Right lobe of liver (tissue), 6 donors: ENCODE results near the gene SPRR2G. TPM values are rescaled to one million over a fixed set of nuclear protein-coding genes. Genes with fewer than 3 reads are reported as not detected.

Experiments used
- ATAC-seq, 4 donors: fragments of 200-7000 bp; cut with Tn5 transposase; one replicate each; pipeline ENCODE4 v1.9.1; 2020; ENCODE audit warnings: mild to moderate bottlenecking in 4 of 4, moderate library complexity in 4 of 4
- DNase-seq, 3 donors: peaks; one replicate each; pipeline ENCODE4 v3.0.0-alpha.2; 2020
- H3K27ac ChIP-seq, 3 donors: fragments of 200-600 bp; one replicate each; pipeline ENCODE4 v1.8.0; 2022
- H3K27me3 ChIP-seq, 2 donors: fragments of 200-600 bp; one replicate each; pipeline ENCODE4 v1.8.0; 2022
- H3K36me3 ChIP-seq, 4 donors: fragments of 200-600 bp; sonication (generic) in 1 of 4; one replicate each; pipeline versions ENCODE4 v1.5.1 to v1.8.0; 2017 to 2022; ENCODE audit warnings: control low read depth in 1 of 4
- H3K4me1 ChIP-seq, 4 donors: fragments of 200-600 bp; sonication (generic) in 1 of 4; one replicate each; pipeline versions ENCODE4 v1.5.1 to v1.8.0; 2017 to 2022; ENCODE audit warnings: control low read depth in 1 of 4
- H3K4me3 ChIP-seq, 3 donors: fragments of 200-600 bp; one replicate each; pipeline ENCODE4 v1.8.0; 2022
- H3K9me3 ChIP-seq, 4 donors: fragments of 200-600 bp; sonication (generic) in 1 of 4; one replicate each; pipeline versions ENCODE4 v1.5.1 to v1.8.0; 2017 to 2022; ENCODE audit warnings: control low read depth in 1 of 4
- CTCF ChIP-seq, 4 donors: fragments of 200-600 bp in 3 of 4; fragments of 450-650 bp in 1 of 4; IDR thresholded peaks; one replicate each; pipeline versions ENCODE4 v1.5.1 to v1.8.0; 2016 to 2022; ENCODE audit warnings: antibody characterized with exemption in 4 of 4, mild to moderate bottlenecking in 2 of 4
- POLR2A ChIP-seq: fragments of 450-650 bp; IDR thresholded peaks from one replicate; pipeline ENCODE4 v1.6.1; 2017; ENCODE audit warnings: antibody characterized with exemption, mild to moderate bottlenecking
- WGBS: methylation state at CpG from one replicate; pipeline ENCODE4 v1.1.6; 2018; ENCODE audit warnings: low coverage, low lambda C conversion rate; ENCODE audit not compliant: insufficient coverage; ENCODE audit errors: missing lambda C conversion rate; 5-methylcytosine and 5-hydroxymethylcytosine counted together
- intact Hi-C, 2 donors: fragments of 100-400 bp; cut with DNase I; formaldehyde crosslinking; loops; one replicate each; pipeline versions ENCODE4 v1.11.2 to v1.14.1; 2022
- long read RNA-seq: library from polyadenylated mRNA; unstranded; transcript quantifications from one replicate; pipeline ENCODE4 v2.0.0, GENCODE V29; 2019
- total RNA-seq, 6 experiments: library from RNA; depleted of rRNA in 2 of 6; stranded (reverse); fragments of >200 nt in 2 of 6; fragmentation: NEBNext Ultra II Directional in 3 of 6; extraction: Animal tissue kit (Norgen Biotek cat#: 25700) in 3 of 6; gene quantifications; one replicate each; pipeline versions ENCODE4 v1.1.0 to v1.2.4, GENCODE V29; 2016 to 2023
- donor health status: DM: no; HTN: yes; CAD: no.
- donor health status: DM: no; HTN: no; CAD: no.
- donor health status: DM: no; HTN: no; CAD: no.
- donor health status: DM: no; HTN: yes; CAD: no.
- donor health status: DM: no; HTN: yes; CAD: no.

The SPRR2G gene
- total RNA-seq = not detected
- long read RNA-seq = 0 reads

GRCh38 chr1:153150846-153151245 lies at the start of gene SPRR2G:
SPRR2G (minus strand) TSS chr1:153150890; CDS start chr1:153150110, 780 bp downstream.
- H3K27ac ChIP-seq = no peak within 1 kb of the TSS
- no peak within 1 kb of the TSS for H3K4me3 ChIP-seq
- WGBS = 31% methylated on average over 1 of the region's 1 CpG
- H3K27me3 ChIP-seq = no peaks in the 10 kb centered on the region
- no peaks in the 10 kb centered on the region for H3K4me1 ChIP-seq
- intact Hi-C loops = no loop called here
- TF ChIP-seq CTCF (IDR thresholded peaks at IDR 0.05) = no peak
- TF ChIP-seq POLR2A = no peak
- no peaks in the 10 kb centered on the region for H3K36me3 ChIP-seq
- H3K9me3 ChIP-seq = no peaks in the 10 kb centered on the region
- ATAC-seq (no peak), DNase-seq (no peak)

DNA sequence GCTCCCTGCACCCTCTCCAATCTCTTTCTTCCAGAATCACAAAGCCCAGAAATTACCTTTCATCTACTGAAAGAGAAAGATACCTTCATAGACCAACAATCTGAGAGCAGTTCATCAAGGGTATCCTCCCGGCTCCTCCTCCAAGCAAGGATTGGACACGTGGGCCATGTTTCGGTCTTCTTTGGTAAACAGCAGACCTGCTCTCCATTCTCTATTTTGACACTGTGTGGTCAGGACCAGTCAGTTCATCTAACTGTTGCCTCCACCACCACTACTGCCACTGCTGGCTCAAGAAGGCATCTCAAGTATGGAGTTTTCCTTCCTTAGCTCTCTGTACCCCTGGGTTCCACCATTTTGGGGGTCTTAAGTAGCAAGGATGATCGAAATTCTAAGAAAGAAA lies 44.5 kb upstream of the SPRR2G start:
- no peak for TF ChIP-seq POLR2A
- no peak for TF ChIP-seq CTCF (IDR thresholded peaks at IDR 0.05)
- Histone ChIP-seq H3K4me3 (no peak overlapping the region), H3K9me3 (no peaks in the 10 kb centered on the region), H3K27me3 (no peaks in the 10 kb centered on the region), H3K4me1 (no peaks in the 10 kb centered on the region), H3K36me3 (no peaks in the 10 kb centered on the region), H3K27ac (no peak overlapping the region)
- 53% methylated on average over 4 of the region's 4 CpGs for WGBS
- DNase-seq = no peak
- intact Hi-C loops = no loop called here
- ATAC-seq = no peak

DNA sequence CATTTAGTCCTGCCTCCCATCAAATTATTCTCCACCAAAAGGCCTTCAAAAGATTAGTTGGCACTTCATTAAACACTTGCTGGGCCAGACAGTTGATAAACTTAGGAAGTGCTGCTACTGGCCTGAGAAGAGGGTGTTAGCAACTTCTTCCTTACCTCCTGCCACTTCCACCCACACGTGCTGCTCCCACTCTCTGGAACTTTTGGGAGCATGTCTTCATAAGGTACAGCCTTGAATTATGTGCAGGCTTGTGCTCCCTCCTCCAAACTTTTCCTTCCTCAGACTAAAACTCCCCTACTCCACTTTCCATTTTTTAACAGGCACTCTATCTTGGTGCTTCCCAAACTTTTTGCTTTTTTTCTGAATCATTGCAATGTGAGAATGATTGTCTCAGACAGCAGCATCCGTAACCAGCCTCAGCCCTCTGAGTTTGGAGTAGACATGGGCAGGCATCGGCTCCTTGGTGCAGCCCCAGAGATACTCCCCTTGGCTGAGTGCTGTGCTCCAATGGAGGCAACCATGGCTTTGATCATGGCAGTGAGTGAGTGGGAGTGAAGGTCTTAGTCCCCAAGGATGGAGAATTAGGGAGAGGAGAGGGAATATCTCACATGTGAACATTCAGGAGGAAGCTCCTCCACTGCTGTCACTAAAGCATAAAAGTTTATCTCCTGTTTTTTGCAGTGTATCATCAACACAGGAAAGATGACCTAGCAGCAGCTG lies 43.8 kb upstream of the SPRR2G start:
- 44% methylated on average over 3 of the region's 3 CpGs for WGBS
- no peaks in the 10 kb centered on the region for H3K27me3 ChIP-seq
- no peak for TF ChIP-seq POLR2A
- TF ChIP-seq CTCF (IDR thresholded peaks at IDR 0.05) = no peak
- H3K4me3 ChIP-seq = no peak overlapping the region
- H3K27ac ChIP-seq = no peak overlapping the region
- ATAC-seq (no peak), DNase-seq (no peak)
- intact Hi-C loops = no loop called here
- no peaks in the 10 kb centered on the region for H3K4me1 ChIP-seq
- H3K9me3 ChIP-seq = no peaks in the 10 kb centered on the region
- H3K36me3 ChIP-seq = no peaks in the 10 kb centered on the region

GRCh38 chr1:153192697-153193096 lies 42.0 kb upstream of the SPRR2G start:
- intact Hi-C loops = no loop called here
- ATAC-seq = peak in 2 of 4 donors; percentile 14 to 29
- no peaks in the 10 kb centered on the region for H3K27me3 ChIP-seq
- no peaks in the 10 kb centered on the region for H3K9me3 ChIP-seq
- no peaks in the 10 kb centered on the region for H3K36me3 ChIP-seq
- TF ChIP-seq POLR2A = no peak
- peak; percentile 9 to 37 (median 20) for TF ChIP-seq CTCF (IDR thresholded peaks at IDR 0.05)
- 14% methylated on average over 3 of the region's 3 CpGs for WGBS
- no peak for DNase-seq
- H3K4me3 ChIP-seq = no peak overlapping the region
- no peak overlapping the region for H3K27ac ChIP-seq
- no peaks in the 10 kb centered on the region for H3K4me1 ChIP-seq
